ENCODE data around the gene TNS4.

Gene TNS4

GRCh38 chr17:40454613-40454995 lies 46.8 kb downstream of the TNS4 start:
- no peak for DNase-seq

- no peak for DNase-seq
Measured at GRCh38 chr17:40453881-40454612, 47.4 kb downstream of the TNS4 start.

DNA sequence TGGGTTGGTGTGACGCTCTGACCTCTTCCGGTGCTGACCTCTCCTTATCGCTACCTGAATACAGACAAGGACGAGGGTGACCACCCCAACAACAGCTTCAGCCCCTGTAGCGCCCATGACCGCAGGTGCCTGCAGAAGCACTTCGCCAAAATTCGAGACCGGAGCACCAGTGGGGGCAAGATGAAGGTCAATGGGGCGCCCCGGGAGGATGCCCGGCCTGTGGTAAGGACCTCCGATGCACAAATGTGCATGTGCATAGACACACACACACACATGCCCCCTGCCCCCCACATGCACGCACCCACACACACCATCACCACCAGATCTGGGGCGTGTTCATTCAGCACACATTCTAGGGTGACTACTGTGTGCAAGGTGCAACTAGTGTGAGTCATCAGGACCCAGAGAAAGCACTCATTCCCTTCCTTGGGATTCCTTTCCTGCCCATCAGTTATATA lies 48.5 kb downstream of the TNS4 start:
- no peak for DNase-seq

DNA sequence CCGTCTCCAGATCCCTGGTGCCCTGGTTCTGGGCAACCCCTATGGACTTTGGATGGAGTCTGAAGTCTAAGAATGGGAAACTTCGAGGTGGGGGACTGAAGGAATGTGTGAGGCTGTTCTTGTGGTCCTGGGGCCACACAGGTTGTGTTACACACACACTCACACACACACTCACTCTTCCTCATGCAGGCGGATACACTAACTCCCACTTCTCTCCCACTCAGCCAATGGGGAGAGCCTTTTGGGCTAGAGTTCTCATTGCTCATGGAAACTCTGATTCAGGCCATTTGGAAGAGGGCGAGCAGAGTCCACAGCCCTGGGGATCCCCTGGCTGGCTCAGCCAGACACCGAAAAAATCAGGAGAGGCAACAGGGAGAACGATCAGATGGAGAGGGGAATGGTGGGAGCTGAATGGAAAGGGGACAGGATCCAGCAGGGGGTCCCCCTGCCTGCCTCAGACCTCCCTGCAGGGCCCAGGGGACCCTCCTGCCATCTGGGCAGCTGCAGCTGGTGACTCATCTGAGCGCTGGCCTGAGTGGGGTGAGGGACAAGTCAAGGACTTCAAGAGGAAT lies 49.1 kb downstream of the TNS4 start:
- no peak for DNase-seq

- DNase-seq, result no peak
Measured at GRCh38 chr17:40451420-40451819, 50.0 kb downstream of the TNS4 start.

DNA sequence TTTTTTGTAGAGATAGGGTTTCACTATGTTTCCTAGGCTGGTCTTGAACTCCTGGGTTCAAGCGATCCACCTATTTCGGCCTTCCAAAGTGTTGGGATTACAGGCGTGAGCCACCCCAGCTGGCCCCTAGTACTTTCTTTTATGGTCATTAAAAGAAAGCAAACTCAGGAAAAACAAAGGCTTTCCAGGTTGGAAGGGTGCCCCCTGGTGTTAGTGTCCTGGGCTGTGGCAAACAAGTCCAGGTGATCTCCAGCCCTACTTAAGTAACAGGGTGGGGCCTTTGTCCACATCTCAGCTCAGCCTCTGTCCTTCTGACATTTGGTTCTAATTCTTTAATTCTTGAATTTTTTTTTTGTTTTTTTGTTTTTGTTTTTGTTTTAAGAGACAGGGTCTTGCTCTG lies 51.2 kb downstream of the TNS4 start:
- no peak for DNase-seq

- DNase-seq, result no peak
Measured at GRCh38 chr17:40448639-40449261, 52.7 kb downstream of the TNS4 start.

GRCh38 chr17:40448213-40448638 lies 53.2 kb downstream of the TNS4 start:
- no peak for DNase-seq

DNA sequence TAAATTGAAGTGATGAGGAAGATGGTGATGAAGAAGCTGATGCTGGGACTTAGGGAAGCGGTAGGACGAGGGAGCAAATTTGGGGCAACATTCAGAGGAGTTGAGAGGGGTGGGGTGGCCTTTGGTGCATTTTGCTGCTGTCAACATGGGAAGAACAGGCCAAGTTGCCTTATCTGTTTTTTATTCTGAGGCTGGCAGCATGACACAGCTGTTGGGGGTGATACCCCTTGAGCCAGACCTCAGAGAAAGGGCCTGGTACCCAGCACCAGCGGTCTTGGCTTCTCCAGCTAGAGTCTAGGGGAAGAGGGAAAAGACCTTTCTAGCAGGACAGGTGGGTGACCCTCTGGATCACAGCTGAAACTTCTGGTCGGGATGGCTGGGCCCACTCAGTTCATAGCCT lies 53.6 kb downstream of the TNS4 start:
- DNase-seq, result no peak

GRCh38 chr17:40447148-40447644 lies 54.2 kb downstream of the TNS4 start:
- no peak for DNase-seq

DNA sequence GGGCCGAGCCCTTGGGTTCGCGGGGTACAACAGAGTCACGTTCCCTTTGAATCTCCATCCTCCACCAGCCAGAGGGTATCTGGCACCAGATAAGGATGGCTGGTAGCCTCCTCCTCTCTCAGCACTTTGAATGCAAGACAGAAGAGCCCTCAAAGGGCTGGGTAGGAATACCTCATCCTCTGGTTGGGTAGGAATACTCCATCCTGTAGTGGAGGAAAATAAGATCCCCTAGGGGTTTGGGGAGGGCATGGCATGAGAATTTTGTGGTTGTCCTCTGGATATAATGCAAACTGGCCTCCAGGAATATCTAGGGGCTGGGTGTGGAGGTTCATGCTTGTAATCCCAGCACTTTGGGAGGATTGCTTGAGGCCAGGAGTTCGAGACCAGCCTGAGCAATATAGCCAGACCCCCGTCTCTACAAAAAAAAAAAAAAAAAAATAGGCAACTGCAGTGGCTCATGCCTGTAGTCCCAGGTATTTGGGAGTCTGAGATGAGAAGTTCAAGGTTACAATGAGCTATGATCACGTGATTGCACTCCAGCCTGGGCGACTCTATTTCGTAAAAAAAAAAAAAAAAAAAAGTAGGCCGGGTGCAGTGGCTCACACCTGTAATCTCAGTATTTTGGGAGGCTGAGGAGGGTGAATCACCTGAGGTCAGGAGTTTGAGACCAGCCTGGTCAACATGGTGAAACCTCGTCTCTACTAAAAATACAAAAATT lies 55.5 kb downstream of the TNS4 start:
- DNase-seq, result no peak

DNA sequence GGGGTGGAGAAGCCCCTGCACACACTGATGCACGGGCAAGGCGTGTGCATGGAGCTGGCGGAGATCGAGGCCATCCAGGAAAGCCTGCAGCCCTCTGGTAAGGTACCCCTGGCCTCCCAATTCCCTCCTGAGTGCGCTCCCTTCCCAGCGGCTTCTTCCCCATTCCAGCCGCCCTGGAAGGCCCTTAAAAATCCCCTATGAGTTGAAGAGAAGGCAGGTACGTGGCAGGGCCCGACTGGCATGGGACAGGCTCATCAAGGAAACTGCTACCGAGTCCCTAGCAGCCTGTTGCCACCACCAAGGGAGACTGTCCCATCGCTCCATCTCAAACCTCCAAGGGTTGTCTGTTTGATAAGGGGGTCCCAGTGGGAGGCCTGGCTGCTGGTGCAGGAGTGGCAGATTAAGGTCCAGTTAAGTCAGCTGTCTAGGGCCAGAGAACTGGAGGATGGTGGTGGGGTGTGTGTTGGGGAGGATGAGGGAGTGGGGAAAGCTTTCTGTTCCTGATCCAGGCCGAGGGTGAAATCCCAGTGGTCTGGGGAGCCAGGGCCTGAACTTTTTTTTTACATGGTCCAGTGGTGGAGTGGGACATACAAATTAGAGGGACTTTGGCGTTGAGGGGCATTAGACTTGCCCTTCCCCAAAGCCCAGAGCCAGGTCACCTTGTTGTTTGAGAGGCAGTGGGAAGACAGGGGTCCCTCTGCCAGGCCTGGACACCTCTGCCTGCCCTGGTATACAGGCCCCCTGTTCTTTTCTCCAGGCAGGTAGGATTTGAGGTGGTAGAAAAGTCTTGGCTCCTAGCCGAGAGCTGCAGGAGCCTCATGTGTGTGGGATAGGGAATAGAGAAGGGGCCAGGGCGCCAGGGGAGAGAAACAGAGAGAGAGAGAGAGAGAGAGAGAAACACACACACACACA lies 57.2 kb downstream of the TNS4 start:
- DNase-seq, result no peak

DNA sequence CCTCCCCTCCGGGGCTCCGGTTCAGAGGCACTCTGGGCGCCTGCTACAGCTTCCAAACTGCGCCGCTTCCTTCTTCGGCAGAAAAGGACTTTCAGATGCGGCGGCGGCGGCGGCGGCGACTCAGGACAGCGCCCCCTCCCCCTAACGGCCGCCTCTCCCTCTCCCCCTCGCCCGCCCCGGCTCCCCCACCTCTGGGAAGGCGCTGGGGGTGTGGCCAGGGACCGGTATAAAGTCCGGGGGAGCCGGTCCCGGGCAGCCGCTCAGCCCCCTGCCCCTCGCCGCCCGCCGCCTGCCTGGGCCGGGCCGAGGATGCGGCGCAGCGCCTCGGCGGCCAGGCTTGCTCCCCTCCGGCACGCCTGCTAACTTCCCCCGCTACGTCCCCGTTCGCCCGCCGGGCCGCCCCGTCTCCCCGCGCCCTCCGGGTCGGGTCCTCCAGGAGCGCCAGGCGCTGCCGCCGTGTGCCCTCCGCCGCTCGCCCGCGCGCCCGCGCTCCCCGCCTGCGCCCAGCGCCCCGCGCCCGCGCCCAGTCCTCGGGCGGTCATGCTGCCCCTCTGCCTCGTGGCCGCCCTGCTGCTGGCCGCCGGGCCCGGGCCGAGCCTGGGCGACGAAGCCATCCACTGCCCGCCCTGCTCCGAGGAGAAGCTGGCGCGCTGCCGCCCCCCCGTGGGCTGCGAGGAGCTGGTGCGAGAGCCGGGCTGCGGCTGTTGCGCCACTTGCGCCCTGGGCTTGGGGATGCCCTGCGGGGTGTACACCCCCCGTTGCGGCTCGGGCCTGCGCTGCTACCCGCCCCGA lies 58.0 kb downstream of the TNS4 start, which contains the start of gene IGFBP4:
TSS of gene IGFBP4 (plus strand) at position 255 of the 792 bp plus-strand sequence. CDS start at position 541, 286 bp downstream.
- DNase-seq, result peak; percentile 24 to 59

GRCh38 chr17:40442392-40443195 lies 58.8 kb downstream of the TNS4 start:
- no peak for DNase-seq

DNA sequence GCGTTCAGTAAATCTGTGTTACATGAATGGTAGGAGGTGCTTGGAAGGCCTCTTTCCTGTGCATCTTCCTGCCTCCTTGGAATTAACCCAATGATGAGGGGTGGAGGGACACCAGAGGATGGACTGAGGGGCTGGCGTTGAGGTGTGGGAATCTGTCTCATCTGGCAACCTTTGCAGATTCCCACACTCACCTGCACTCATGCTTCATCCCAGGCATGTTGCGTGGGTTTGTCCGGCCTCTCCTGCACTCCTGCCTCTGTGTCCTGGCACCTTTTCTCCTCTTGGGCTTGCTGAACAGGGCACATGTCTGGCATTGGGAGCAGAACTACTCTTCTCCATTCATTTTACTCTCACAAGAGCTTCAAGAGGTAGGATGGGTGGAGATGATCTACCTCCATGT lies 61.3 kb downstream of the TNS4 start:
- DNase-seq, result no peak

DNA sequence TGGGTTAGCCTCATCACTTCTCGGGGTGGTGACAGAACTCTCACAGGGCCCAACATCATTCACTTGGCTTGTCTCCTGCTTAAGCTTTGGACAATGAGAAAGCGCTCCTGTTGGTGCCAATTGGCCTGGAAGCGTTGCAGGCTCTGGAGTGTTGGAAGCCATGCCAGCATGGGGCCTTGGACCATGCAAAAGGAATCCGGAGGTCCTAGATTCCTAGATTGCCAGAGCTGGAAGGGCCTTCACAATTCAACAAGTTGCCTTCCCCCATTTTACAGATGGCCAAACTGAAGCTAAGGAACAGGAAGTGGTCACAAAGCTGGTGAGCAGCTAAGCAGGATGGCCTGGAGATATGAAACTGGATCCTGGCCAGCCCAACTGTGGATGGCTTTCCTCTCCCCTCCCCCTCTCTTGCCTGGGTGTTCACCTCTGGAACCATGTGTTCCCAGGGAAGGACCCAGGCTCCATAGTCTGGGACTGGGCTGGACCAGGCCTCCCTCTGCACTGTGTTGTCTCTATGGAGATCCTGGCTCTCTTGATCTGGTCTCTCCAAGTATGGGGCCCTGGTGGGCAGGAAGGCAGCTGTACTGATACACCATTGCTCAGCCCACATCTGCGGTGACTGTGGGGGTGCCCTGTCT lies 64.2 kb downstream of the TNS4 start:
- DNase-seq, result no peak

DNA sequence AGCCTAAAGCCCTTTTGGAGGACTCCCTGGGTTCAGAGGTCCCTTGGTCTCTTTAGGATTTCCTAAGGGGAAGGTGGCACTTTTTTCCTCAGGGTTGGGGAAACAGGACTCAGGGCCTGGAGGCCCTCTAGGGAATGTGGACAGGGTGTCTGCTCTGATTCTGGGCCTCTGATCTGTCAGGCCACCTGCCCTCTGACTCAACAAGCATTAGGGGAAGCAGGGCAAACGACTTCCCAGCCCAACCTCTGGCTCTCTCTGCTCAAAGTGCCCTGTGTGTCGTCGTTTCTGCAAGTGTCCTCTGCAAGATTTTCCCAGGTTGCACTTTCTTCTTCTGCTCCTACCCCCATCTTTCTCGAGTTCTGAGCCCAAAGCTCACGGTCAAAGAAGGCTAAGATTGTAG lies 64.8 kb downstream of the TNS4 start:
- no peak for DNase-seq

- no peak for DNase-seq
Measured at GRCh38 chr17:40433551-40434415, 67.6 kb downstream of the TNS4 start.

Data from SHP77 (cell line).